HUDEP-2 (cell line): Measurements from ENCODE around the gene CROCC.
"Not testable (repeated sequence)": the region's sequence is repeated elsewhere in the genome, so short reads cannot be mapped to it uniquely, and the experiment has no call there.

Experiments
- DNase-seq, 76 experiments: peaks; one replicate each; lab custom pipeline; 2025; ENCODE audit not compliant: unreplicated experiment in 76 of 76; lab: John Stamatoyannopoulos, UW

The CROCC gene

GRCh38 chr1:16914928-16915626, 6.7 kb upstream of the CROCC start:
- DNase-seq, result not testable (repeated sequence)

- DNase-seq, result no peak
These were observed 6.1 kb upstream of the CROCC start for GRCh38 chr1:16915627-16915973.

- not testable (repeated sequence) for DNase-seq
These were observed 5.5 kb upstream of the CROCC start for GRCh38 chr1:16916036-16916880.

- no peak for DNase-seq
These were observed 3.4 kb upstream of the CROCC start for GRCh38 chr1:16918371-16918770.

GRCh38 chr1:16918936-16919665, 2.6 kb upstream of the CROCC start:
- not testable (repeated sequence) for DNase-seq

GRCh38 chr1:16920951-16921350, 780 bp upstream of the CROCC start:
- DNase-seq, result no peak

GRCh38 chr1:16922466-16922865, 735 bp downstream of the CROCC start:
- no peak for DNase-seq

GRCh38 chr1:16922885-16923431, 1.2 kb downstream of the CROCC start:
- no peak for DNase-seq

GRCh38 chr1:16924216-16924918, 2.6 kb downstream of the CROCC start:
- DNase-seq, result no peak

- DNase-seq, result no peak
These were observed 3.3 kb downstream of the CROCC start for GRCh38 chr1:16924919-16925477.

GRCh38 chr1:16925635-16926490, 4.1 kb downstream of the CROCC start:
- no peak for DNase-seq

GRCh38 chr1:16926491-16927073, 4.9 kb downstream of the CROCC start:
- DNase-seq, result no peak

- no peak for DNase-seq
These were observed 5.5 kb downstream of the CROCC start for GRCh38 chr1:16927256-16927655.

GRCh38 chr1:16927711-16928485, 6.2 kb downstream of the CROCC start:
- DNase-seq, result no peak

GRCh38 chr1:16929146-16930041, 7.7 kb downstream of the CROCC start:
- DNase-seq, result peak in 4 of 76 experiments; percentile 6 to 22 (median 14)

- not testable (repeated sequence) for DNase-seq
These were observed 9.6 kb downstream of the CROCC start for GRCh38 chr1:16931206-16931934.
